GM20000 (cell line): ENCODE measurements around the gene TWSG1.

ENCODE experiments used
- DNase-seq: peaks from one replicate; pipeline ENCODE4 v3.0.0; 2012; ENCODE audit warnings: low spot score
- CTCF ChIP-seq: IDR thresholded peaks from 2 replicates; pipeline ENCODE4 v1.5.1; 2012; ENCODE audit warnings: mild to moderate bottlenecking, control low read depth; ENCODE audit errors: extremely low read depth, missing control alignments

The TWSG1 gene

DNA sequence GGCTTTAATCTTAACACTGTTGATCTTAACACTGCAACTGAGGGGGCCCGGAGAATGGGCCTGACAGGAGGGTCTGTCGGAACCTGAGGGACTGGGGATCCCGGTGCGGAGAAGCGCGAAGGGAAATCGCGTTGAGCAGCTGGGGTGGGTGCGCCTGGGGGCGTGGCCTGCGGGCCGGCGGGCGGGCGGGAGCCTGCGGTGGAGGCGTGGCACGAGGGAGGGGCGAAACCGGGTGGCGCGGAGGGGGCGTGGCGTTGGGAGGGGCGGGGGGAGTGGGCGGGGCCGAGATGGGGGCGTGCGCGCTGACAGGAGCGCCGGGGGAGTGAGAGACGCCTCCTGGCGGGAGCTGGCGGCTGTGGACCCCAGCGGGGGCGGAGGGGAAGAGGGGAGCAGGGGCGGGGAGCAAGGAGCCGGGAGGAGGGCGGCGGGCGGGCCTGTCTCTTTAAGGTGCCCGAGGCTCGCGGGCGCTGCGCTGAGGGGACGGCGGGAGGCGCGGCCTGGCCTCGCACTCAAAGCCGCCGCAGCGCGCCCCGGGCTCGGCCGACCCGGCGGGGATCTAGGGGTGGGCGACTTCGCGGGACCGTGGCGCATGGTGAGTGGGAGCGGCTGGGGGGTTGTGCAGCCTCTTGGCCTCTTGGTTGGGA is at the start of gene TWSG1:
Gene TWSG1, plus strand, starts transcription at position 445 of the 644 bp plus-strand sequence. CDS start 2,457 bp downstream, outside the sequence.
- TF ChIP-seq CTCF, result no peak
- peak; percentile 99 for DNase-seq

- TF ChIP-seq CTCF, result no peak
- DNase-seq, result no peak
These were observed 49.0 kb upstream of the TWSG1 start for GRCh38 chr18:9285604-9286003.

DNA sequence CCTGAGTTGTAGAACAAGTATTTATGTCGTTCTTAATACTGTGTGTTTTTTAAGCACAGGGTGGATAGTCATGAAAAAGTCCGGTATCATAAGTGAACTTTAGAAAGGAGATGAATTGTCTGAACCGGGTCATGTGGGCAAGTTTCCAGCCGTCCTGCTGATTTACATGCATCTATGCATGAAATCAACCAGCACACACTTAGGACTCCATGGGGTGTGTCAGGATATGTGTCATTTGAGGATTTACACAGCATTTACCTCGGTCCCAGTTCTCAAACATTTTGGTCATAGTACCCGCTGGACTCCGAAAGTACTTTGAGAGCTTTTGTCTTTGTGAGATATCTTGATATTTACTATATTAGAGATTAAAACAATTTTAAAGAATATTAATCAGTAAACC is 47.5 kb upstream of the TWSG1 start:
- no peak for DNase-seq
- no peak for TF ChIP-seq CTCF

GRCh38 chr18:9289698-9290097 is 44.9 kb upstream of the TWSG1 start:
- DNase-seq, result no peak
- TF ChIP-seq CTCF, result no peak

DNA sequence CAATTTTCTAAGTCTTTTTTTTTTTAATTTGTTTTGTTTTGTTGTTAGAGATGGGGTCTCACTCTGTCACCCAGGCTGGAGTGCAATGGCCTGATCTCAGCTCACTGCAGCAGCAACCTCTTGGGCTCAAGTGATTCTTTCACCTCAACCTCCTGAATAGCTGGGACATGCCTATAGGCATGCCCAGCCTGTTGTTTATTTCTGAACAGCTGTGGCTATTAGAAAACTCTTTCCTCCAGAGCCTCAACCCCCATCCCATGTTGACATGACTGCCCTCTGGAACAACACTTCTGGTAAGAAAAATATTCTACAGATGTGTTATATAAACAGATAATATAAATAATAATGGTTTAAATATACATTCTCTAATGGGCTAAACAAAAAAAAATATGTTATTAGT is 44.4 kb upstream of the TWSG1 start:
- no peak for TF ChIP-seq CTCF
- no peak for DNase-seq

DNA sequence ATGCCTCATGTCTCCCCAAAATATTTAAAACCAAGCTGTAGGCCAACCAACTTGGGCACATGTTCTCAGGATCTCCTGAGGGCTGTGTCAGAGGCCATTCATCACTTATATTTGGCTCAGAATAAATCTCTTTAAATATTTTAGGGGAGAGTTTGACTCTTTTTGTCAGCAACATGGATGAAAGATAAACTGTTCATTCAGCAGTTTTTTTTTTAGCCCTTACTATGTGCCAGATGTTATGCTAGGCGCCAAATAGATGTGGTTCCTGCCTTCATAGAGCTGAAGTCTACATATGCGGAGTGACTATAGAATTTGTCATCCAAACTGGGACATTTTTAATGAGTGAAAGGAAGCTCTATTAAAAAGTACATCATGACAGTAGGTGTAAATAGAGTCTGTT is 42.5 kb upstream of the TWSG1 start:
- no peak for DNase-seq
- TF ChIP-seq CTCF, result no peak

DNA sequence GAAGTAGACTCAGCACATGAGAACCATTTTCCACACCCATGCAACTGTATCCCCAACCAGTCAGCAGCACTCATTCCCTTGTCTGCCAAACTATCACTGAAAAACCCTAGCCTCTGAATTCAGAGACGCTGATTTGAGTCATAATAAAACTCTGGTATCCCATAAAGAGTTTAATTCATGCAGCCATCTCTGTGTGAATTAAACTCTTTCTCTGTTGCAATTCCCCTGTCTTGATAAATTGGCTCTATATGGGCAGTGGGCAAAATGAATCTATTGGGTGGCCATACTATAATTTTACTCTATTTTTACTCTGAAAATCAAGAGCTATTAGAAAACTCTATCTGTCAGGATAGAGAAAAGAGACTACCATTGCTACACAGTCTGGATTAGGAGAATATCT is 40.6 kb upstream of the TWSG1 start:
- TF ChIP-seq CTCF, result no peak
- DNase-seq, result no peak
